WI38 (cell line): Measurements from ENCODE around the gene DIP2C.

Experiments used
- H3K4me3 ChIP-seq: 2 replicates; pipeline ENCODE4 v1.5.1; 2011; ENCODE audit warnings: low read depth, mild to moderate bottlenecking, control low read depth, low read length
- TF ChIP-seq, protein P1 (sequence below): IDR thresholded peaks from 2 replicates; pipeline ENCODE4 v1.5.1; 2012; ENCODE audit warnings: low read depth, mild to moderate bottlenecking, control low read depth, low read length

DIP2C gene

DNA sequence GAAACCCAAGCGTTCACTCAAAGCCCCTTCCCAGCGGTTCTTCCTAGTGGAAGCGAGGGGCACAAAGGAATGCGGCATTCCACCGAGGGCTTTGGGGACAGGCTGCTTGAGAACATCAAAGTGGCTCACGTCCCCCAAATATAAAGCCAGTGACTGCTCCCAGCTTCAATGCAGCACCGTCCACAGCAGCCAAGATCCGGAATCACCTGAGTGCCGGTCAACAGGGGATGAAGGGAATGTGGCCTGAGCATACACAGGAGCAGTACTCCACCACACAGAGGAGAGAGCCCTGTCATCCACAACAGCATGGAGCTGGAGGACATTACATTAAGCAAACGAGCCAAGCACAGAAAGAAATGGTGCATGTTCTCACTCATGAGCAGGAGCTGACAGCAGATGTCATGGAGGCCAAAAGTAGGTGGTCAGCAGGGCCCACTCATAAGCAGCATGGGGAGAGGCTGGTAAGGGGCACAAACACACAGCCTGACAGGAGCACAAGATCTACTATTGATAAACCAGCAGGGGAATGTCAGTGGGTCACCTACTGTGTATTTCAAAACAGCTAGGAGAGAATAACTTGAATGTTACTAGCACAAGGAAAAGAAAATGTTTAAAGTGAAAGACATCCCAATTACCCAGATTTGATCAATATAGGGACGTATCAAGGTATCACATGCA, 79.5 kb downstream of the DIP2C start:
- TF ChIP-seq, protein P1, sequence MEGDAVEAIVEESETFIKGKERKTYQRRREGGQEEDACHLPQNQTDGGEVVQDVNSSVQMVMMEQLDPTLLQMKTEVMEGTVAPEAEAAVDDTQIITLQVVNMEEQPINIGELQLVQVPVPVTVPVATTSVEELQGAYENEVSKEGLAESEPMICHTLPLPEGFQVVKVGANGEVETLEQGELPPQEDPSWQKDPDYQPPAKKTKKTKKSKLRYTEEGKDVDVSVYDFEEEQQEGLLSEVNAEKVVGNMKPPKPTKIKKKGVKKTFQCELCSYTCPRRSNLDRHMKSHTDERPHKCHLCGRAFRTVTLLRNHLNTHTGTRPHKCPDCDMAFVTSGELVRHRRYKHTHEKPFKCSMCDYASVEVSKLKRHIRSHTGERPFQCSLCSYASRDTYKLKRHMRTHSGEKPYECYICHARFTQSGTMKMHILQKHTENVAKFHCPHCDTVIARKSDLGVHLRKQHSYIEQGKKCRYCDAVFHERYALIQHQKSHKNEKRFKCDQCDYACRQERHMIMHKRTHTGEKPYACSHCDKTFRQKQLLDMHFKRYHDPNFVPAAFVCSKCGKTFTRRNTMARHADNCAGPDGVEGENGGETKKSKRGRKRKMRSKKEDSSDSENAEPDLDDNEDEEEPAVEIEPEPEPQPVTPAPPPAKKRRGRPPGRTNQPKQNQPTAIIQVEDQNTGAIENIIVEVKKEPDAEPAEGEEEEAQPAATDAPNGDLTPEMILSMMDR, result no peak
- no peak overlapping the region for H3K4me3 ChIP-seq

DNA sequence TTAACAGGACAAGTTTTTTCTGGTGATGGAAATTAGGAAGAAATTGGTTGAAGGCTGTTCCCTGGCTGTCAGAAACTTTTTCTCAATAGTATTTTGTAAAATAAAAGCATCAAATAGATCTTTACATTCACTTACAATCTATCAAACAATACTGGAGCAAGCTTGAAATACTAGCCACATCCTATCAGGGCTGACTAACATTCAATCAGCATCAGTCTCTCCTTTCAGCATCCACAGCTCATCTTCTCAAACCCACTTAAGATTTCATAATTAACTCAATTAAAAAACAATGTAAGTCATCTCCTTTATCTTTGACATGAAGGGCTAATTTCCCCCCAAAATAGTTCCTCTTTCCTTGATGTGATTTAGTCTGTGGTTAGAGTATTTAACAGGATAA, 80.2 kb downstream of the DIP2C start:
- no peak overlapping the region for H3K4me3 ChIP-seq
- TF ChIP-seq, protein P1, result no peak

DNA sequence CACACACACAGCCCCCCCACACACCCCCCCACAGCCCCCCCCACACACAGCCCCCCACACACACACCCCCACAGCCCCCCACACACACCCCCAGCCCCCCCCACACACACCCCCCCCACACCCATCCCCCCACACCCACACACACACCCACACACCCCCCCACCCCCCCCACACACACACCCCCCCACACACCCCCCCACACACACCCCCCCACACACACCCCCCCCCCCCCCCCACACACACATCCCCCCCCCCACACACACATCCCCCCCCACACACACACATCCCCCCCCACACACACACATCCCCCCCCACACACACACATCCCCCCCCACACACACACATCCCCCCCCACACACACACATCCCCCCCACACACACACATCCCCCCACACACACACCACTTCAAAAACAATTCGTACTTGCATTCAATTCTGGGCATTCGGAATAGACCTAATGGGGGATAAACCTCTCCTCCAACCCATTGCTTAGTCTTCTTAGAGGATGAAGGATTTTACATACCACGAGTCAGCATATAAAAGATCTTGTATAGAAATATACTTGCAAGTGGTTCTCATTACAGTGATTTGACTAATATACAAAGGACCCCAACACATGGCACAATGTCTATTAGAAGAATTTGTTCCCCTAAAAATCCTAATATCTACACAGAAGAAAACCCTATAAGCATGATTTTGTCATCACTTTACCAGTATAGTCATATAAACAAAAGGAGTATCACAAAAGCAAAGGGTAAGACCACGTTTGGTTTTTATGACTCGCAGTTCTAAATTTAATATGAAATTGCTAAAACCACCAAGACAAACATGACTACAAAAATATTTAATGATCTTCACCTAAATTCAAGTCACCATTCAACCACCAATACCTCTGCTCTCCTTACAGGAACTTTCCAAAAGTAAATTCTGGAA, 80.9 kb downstream of the DIP2C start:
- TF ChIP-seq, protein P1, result no peak
- no peak overlapping the region for H3K4me3 ChIP-seq

DNA sequence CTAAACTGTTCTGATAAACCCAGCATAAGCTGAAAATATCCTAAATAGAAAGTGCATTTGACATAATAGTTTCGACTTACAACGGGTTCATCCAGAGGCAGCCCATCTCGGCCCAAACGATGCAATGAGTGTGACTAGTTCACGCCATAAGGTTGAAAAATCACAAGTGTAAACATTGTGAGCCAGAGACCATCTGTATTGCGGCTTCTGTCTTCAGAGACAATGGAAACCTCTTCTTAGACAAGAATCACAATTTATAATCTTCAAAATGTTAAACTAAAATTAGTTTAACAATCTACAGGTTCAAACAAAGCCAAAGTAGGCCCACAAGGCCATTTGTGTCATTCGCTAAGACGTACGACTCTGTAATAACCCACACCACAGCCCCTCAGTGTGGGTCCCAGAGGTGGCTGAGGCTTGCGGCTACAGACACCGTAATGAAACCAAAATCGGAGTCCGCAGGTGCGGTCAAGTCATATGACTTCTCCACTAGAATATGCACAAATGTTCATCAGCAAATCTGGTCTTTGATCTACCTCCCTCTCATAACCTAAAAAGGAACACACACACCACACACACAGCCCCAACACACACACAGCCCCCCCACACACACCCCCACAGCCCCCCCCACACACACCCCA, 81.8 kb downstream of the DIP2C start:
- no peak overlapping the region for H3K4me3 ChIP-seq
- TF ChIP-seq, protein P1, result no peak

DNA sequence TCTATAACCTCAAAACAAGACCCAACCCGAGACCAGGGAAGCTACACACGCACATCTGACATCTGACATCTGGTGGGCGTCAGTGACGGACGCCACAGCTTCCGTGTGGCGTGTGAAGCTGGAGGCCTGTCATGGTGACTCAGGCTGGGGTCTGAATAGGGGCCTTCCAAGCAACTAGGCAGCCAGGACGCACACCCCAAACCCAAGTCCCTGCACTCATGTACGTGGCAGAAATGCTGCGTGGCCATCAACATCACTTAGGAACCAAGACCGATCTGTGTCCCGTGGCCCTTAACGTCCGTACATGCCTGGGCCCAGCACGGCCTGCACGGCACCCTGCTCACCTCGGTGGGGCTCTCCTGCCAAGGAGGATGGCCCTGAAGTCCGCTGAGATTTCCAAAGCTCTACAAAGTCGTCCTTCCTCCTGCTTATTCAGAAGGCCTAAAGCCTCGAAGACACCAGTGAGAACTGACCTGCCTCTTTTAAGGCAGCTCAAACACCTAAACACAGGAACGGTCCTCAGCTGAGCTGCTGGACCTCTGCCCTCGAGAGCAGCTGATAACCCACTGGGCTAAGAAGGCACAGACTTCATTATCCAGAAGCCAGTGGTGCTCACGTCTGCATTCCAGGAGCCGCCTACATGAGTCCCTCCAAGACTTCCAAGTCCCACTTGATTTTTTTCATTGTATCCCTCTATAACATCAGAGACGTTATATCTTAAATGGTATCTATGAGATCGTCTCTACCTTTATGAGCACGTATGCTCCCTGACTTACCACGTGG, 82.5 kb downstream of the DIP2C start:
- TF ChIP-seq, protein P1, result no peak
- no peak overlapping the region for H3K4me3 ChIP-seq

DNA sequence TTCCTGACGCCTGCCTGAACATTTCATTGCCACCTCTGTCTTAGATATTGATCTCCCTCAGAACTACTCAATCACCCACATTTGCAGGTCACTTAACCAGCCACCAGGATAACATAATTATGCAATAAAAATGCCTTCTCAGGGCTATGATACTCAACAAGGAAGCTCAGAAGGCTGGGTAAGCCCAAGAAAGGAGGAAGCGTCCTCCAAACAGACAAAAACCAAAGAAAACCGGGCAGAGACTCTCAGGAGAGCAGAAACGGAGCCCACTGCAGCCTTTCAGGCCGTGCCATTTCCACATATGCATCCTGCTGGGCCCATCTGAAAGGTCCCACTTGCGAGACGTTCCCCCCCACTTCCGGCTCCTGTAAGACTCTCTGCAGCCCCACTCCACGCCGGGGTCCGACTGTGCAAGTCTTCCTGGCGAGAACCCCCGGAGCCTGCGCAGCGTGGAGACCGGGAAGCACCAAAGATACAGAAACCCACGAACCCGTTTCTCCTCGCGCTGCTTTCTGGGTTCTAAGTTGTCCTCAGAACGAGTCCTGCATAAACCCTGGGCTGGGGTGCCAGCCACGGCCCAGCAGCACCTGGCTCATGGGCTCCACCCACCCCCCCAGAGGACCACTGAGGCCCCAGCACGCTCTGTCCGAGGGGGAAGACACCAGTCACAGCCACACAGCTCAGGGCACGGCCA, 83.7 kb downstream of the DIP2C start:
- H3K4me3 ChIP-seq, result no peak overlapping the region
- TF ChIP-seq, protein P1, result no peak
